Dendritic cell treated with granulocyte-macrophage colony-stimulating factor and Interleukin-4, amounts not matched to agents 40 ng/mL and 50 ng/mL, for 4 days (primary cell): ENCODE results near the gene SLC9B2.

Source experiments
- H3K27ac Mint-ChIP-seq: one replicate; pipeline ENCODE4 v1.8.0; 2022; ENCODE audit warnings: mild to moderate bottlenecking, mixed read lengths
- H3K27me3 Mint-ChIP-seq: one replicate; pipeline ENCODE4 v1.8.0; 2022; ENCODE audit warnings: mild to moderate bottlenecking, mixed read lengths
- H3K36me3 Mint-ChIP-seq: one replicate; pipeline ENCODE4 v1.8.0; 2022; ENCODE audit warnings: low read depth, mixed read lengths
- H3K4me1 Mint-ChIP-seq: one replicate; pipeline ENCODE4 v1.8.0; 2022; ENCODE audit warnings: low read depth, mixed read lengths
- H3K4me3 Mint-ChIP-seq: one replicate; pipeline ENCODE4 v1.8.0; 2022; ENCODE audit warnings: mild to moderate bottlenecking, moderate library complexity, mixed read lengths
- H3K9me3 Mint-ChIP-seq: one replicate; pipeline ENCODE4 v1.8.0; 2022; ENCODE audit warnings: mixed read lengths
- intact Hi-C: fragments of 100-400 bp; cut with micrococcal nuclease; formaldehyde crosslinking; loops from one replicate; pipeline ENCODE4 v1.15.0; 2022

SLC9B2 gene

GRCh38 chr4:103095080-103095479, 18.5 kb upstream of the SLC9B2 start:
- H3K27me3 Mint-ChIP-seq: no peaks in the 10 kb centered on the region
- no peak overlapping the region for H3K4me3 Mint-ChIP-seq
- no peaks in the 10 kb centered on the region for H3K9me3 Mint-ChIP-seq
- intact Hi-C loops: loop anchor here (10.0 kb wide), 1 partner anchor 470 kb away; no protein-coding TSS in a partner anchor
- no peak overlapping the region for H3K27ac Mint-ChIP-seq
- peaks cover 6% of the 10 kb centered on the region for H3K4me1 Mint-ChIP-seq
- peaks cover 7% of the 10 kb centered on the region for H3K36me3 Mint-ChIP-seq

DNA sequence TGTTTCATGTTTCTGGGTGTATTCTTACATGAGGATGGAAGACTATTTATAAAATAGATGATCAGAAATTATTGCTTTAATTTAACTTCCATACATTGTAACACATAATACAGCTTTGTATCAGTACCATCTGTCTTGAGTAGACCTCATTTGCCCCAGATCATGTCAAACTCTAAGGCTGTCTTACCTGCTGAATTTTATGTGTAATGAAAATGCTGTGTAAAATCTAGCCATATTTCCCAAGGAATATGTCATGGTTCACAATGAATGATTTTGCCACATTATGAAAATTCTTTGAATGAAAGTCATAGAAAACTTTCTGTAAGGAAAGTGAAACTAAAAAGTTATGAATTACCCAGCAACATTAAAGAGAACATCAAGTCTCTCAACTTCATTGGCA, 15.7 kb upstream of the SLC9B2 start:
- Mint-ChIP-seq H3K27ac (no peak overlapping the region), H3K36me3 (peaks cover 7% of the 10 kb centered on the region), H3K4me1 (no peaks in the 10 kb centered on the region), H3K9me3 (no peaks in the 10 kb centered on the region), H3K4me3 (no peak overlapping the region), H3K27me3 (no peaks in the 10 kb centered on the region)
- intact Hi-C loops: loop anchor here (5.0 to 10.0 kb wide), 3 partner anchors 45 to 660 kb away; no protein-coding TSS in a partner anchor

GRCh38 chr4:103091601-103092223, 15.2 kb upstream of the SLC9B2 start:
- intact Hi-C loops: loop anchor here (5.0 to 10.0 kb wide), 3 partner anchors 44 to 659 kb away; no protein-coding TSS in a partner anchor
- no peak overlapping the region for H3K4me3 Mint-ChIP-seq
- H3K9me3 Mint-ChIP-seq: no peaks in the 10 kb centered on the region
- no peaks in the 10 kb centered on the region for H3K4me1 Mint-ChIP-seq
- peaks cover 12% of the 10 kb centered on the region for H3K36me3 Mint-ChIP-seq
- no peak overlapping the region for H3K27ac Mint-ChIP-seq
- H3K27me3 Mint-ChIP-seq: no peaks in the 10 kb centered on the region

GRCh38 chr4:103089481-103089880, 12.9 kb upstream of the SLC9B2 start:
- H3K9me3 Mint-ChIP-seq: no peaks in the 10 kb centered on the region

GRCh38 chr4:103086551-103086950, 10.0 kb upstream of the SLC9B2 start:
- no peaks in the 10 kb centered on the region for H3K4me1 Mint-ChIP-seq
- no peaks in the 10 kb centered on the region for H3K27me3 Mint-ChIP-seq
- intact Hi-C loops: no loop called here
- H3K27ac Mint-ChIP-seq: no peak overlapping the region
- H3K4me3 Mint-ChIP-seq: no peak overlapping the region
- H3K36me3 Mint-ChIP-seq: peaks cover 14% of the 10 kb centered on the region
- H3K9me3 Mint-ChIP-seq: no peaks in the 10 kb centered on the region

More at GRCh38 chr4:103089481-103089880, 12.9 kb upstream of the SLC9B2 start:
- H3K27me3 Mint-ChIP-seq: no peaks in the 10 kb centered on the region
- no peak overlapping the region for H3K4me3 Mint-ChIP-seq
- no peak overlapping the region for H3K27ac Mint-ChIP-seq
- intact Hi-C loops: loop anchor here (1.0 kb wide), 1 partner anchor 80 kb away; no protein-coding TSS in a partner anchor
- H3K4me1 Mint-ChIP-seq: no peaks in the 10 kb centered on the region
- peaks cover 14% of the 10 kb centered on the region for H3K36me3 Mint-ChIP-seq

DNA sequence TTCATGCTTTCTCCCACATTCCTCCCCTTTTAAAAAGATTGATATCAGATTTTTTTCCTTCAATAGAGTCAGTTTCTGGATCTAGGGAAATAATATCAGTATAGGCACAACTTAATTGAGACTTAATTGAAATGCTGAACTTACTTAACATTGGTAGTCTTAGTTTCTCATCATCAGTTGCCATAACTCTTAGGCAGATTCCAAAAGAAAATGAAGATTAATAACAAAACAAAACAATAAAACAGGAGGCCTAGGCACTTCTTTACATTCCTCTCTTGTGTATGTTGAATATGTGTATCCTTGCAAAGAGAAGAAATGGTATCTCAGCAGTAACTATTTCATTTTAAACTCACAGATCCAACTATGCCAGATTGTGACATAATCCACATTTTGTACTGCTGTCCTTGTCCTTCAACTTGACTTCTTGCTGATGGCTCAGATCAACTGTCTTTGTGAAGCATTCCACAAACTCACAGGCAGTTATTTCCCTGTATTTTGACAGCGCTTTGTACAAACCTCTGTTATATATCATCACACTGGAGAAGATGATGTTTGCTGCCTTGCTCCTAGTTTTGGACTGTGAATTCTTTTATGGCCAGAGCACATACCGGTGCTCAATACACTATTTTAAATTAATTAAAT, 9.1 kb upstream of the SLC9B2 start:
- H3K9me3 Mint-ChIP-seq: no peaks in the 10 kb centered on the region
- H3K4me1 Mint-ChIP-seq: no peaks in the 10 kb centered on the region
- H3K4me3 Mint-ChIP-seq: no peak overlapping the region
- H3K36me3 Mint-ChIP-seq: peaks cover 10% of the 10 kb centered on the region
- intact Hi-C loops: no loop called here
- H3K27ac Mint-ChIP-seq: no peak overlapping the region
- no peaks in the 10 kb centered on the region for H3K27me3 Mint-ChIP-seq

GRCh38 chr4:103079621-103080020, 3.1 kb upstream of the SLC9B2 start:
- Mint-ChIP-seq H3K9me3 (no peaks in the 10 kb centered on the region), H3K36me3 (no peaks in the 10 kb centered on the region), H3K27ac (no peak overlapping the region), H3K4me3 (no peak overlapping the region), H3K27me3 (peaks cover 20% of the 10 kb centered on the region), H3K4me1 (peaks cover 22% of the 10 kb centered on the region)
- intact Hi-C loops: no loop called here

GRCh38 chr4:103075894-103076746, 441 bp downstream of the SLC9B2 start:
- Mint-ChIP-seq H3K27me3 (peaks cover 20% of the 10 kb centered on the region), H3K4me3 (peak overlapping the region; percentile 78), H3K4me1 (peaks cover 26% of the 10 kb centered on the region), H3K27ac (peak overlapping the region; percentile 66), H3K36me3 (no peaks in the 10 kb centered on the region), H3K9me3 (no peaks in the 10 kb centered on the region)
- intact Hi-C loops: no loop called here

DNA sequence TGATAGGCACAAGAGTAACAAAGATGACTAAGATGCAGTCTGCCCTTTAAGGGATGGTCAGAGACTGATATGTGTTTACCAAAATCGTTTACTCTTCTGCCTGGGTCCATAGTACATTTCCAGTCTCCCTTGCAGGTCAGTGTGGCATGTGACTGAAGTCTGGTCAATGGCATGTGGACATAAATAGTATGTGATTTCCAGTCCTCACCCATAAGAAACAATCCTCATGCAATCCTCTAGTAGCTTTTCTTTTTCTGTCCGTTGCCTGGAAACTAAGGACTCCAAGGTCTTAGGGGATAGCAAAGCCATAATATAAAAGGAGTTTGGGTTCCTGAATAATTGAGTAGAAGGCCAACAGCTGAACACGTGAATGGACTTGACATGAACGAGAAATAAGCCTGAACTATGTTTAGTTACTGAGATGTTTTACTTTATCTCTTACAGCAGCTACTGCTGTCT, 1.1 kb downstream of the SLC9B2 start:
- intact Hi-C loops: no loop called here
- H3K4me3 Mint-ChIP-seq: peak overlapping the region; percentile 78
- peak overlapping the region; percentile 66 for H3K27ac Mint-ChIP-seq
- H3K27me3 Mint-ChIP-seq: peaks cover 20% of the 10 kb centered on the region
- H3K9me3 Mint-ChIP-seq: no peaks in the 10 kb centered on the region
- H3K36me3 Mint-ChIP-seq: no peaks in the 10 kb centered on the region
- peaks cover 26% of the 10 kb centered on the region for H3K4me1 Mint-ChIP-seq

GRCh38 chr4:103074744-103075434, 1.7 kb downstream of the SLC9B2 start:
- Mint-ChIP-seq H3K9me3 (no peaks in the 10 kb centered on the region), H3K4me3 (no peak overlapping the region), H3K27ac (no peak overlapping the region), H3K27me3 (peaks cover 20% of the 10 kb centered on the region), H3K36me3 (no peaks in the 10 kb centered on the region), H3K4me1 (peaks cover 26% of the 10 kb centered on the region)
- intact Hi-C loops: no loop called here

DNA sequence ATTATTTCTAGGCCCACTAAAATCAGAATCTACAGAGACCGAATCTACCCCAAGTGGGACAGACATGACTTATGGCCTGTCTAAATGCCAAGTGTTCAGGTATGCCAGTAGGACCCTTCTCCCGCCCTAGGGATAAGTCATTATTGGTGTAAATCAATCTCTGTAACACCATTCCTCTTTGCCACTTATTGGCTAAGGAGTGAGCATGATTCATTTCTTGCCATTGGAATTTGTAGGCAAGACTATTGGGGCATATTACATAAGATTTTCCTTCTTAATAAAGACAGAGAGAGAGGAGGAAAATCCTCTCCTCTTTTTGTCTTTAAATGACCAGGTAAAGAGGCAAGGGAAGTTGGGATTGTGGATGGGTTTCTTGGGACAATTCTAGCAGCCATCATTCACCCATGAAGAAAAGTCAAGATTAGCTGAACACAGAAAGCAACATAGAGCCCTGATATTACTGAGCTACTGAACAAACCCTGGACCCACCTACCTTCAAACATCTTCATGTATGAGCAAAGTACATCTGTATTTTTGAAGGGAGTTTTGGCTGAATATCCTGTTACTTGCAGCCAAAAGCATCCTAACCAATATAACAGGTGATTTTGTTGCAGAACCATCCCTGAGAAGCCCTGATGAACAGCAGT, 2.6 kb downstream of the SLC9B2 start:
- Mint-ChIP-seq H3K4me3 (no peak overlapping the region), H3K9me3 (no peaks in the 10 kb centered on the region), H3K27me3 (peaks cover 20% of the 10 kb centered on the region), H3K27ac (no peak overlapping the region), H3K36me3 (no peaks in the 10 kb centered on the region), H3K4me1 (peaks cover 26% of the 10 kb centered on the region)
- intact Hi-C loops: no loop called here

DNA sequence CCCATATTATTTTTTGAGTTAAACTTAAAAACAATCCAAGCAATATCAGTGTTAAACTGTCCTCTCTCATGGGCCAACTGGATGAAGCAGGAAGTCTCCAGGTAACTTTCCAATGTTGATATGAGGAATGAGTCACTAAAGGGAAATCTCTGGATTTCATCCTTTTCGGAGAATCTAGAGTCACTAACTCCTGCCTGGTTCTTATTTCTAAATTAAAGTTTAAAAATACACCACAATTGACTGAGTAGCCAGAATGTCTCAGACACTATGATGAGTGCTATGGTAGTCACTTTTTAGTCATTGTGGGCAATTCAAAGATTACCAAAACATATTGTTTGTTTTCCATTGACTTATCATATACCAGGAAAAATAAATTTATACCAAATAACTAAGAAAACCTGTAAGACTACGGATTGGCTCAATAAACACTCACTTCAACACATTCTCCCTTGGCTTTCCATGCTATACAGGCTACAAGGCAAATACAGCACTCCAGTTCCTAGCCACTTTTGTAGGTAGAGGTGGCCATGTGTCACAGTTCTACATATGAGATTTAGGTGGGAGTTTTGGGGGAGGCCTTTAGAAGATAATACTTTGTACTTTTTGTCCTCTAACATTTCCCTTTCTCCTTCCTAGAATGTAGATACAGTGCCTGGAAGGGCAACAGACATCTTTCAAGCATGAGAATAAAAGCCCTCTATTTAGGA, 8.6 kb downstream of the SLC9B2 start:
- Mint-ChIP-seq H3K27ac (no peak overlapping the region), H3K9me3 (no peaks in the 10 kb centered on the region), H3K27me3 (no peaks in the 10 kb centered on the region), H3K36me3 (no peaks in the 10 kb centered on the region), H3K4me3 (no peak overlapping the region), H3K4me1 (no peaks in the 10 kb centered on the region)
- intact Hi-C loops: no loop called here
